ENCODE data around the gene PRSS16. TPM values are rescaled to one million over a fixed set of nuclear protein-coding genes. Genes with fewer than 3 reads are reported as not detected.
"Not testable (repeated sequence)": the region's sequence is repeated elsewhere in the genome, so short reads cannot be mapped to it uniquely, and the experiment has no call there.

Gene PRSS16, protein sequence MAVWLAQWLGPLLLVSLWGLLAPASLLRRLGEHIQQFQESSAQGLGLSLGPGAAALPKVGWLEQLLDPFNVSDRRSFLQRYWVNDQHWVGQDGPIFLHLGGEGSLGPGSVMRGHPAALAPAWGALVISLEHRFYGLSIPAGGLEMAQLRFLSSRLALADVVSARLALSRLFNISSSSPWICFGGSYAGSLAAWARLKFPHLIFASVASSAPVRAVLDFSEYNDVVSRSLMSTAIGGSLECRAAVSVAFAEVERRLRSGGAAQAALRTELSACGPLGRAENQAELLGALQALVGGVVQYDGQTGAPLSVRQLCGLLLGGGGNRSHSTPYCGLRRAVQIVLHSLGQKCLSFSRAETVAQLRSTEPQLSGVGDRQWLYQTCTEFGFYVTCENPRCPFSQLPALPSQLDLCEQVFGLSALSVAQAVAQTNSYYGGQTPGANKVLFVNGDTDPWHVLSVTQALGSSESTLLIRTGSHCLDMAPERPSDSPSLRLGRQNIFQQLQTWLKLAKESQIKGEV
- 0.67 TPM for total RNA-seq

DNA sequence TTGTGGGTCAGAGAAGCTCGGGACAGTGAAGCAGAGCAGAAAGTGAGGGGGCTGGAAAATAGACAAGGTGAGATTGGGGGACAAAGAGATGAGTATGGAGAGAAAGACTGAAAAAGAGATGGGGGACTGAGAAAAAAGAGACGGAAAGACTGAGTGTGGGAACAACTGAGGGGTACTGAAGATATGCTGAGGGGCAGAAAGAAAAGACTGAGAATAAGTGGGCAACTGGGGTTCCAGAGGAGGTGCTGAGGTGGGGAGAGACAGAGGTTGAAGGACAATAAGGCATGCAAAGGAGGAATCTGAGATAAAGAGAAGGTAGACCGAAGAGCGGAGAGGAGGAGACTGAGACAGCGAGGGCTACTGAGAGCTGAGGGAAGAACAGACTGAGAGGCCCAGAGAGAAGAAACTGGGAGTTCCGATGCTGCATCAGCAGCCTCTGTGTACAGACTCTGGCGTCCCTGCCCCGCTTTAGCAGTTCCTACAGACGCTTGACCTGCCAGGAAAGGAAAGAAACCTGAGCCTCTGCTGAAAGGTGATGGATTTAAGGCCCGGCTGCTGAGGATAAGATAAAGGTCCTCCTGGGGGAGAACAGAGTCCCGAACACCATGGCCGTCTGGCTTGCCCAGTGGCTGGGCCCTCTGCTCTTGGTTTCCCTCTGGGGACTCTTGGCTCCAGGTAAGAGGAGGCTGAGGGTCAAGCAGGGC lies at the start of gene PRSS16:
Gene PRSS16, plus strand, starts transcription at position 569 of the 704 bp plus-strand sequence. Its CDS starts 37 bp downstream, at position 606.
- no peak for DNase-seq (ENCODE audit: low spot score)
- ATAC-seq = no peak
- intact Hi-C loops (cut with DNase I) = no loop called here

DNA sequence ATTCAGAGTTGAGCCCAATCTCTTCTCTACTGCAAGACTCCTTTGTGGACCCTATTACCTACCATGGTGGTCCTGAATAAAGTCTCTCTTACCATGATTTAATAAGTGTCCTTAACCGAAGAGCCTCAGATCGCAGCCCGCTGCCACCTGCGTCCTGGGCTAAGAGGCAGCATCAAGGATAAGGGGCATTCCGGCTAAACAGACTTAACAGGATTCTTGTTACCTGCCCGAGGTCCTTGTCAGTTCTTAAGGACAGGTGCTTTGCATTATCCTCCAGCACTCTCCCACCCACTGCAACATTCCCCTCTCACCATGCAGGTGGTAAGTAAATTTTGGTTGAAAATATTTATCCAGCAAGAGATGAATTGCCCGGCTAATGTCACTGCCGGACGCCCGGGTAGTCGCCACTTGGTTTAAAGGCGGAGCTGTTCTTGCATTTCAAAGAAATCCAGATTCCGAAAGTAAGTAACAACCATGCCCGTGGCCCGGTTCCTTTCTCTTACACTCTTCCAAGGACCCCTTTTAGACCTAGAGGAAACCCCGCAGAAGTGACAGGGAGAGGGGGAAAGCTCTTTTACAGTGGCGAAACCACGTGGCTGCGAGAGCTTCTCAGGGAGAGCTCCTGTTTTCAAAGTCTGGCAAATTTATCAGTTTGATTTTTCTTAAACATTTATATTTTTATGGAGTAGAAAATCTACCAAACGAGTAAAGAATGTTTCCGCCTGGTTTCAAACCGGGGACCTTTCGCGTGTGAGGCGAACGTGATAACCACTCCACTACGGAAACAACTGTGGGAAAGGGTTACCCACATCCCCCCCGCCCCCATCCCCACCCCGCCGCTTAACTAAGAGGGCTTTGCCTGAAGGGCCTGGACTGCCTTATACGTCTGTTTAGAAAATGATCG lies 41.9 kb upstream of the PRSS16 start:
- intact Hi-C loops (cut with DNase I) = no loop called here

DNA sequence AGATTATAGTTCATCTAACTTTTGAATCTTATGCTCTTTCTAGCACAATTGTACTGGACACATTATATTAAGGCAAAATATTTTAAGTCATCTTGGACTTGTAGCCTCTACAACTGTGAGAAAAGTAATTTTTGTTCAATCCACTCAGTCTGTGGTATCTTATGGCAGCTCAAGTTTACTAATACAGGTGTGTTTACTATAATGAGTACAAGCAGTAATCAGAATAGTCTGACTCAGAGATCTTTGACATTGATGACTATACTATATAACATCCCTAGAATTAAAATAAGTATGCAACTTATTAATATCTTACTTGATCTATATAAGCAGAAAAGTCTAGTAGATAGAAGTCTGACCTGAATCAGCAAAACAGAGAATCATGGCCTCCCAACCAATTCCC lies 40.7 kb upstream of the PRSS16 start:
- intact Hi-C loops (cut with DNase I) = no loop called here
- DNase-seq (ENCODE audit: low spot score) (no peak), ATAC-seq (no peak)

More for the DNA sequence above, 41.9 kb upstream of the PRSS16 start:
- DNase-seq (ENCODE audit: low spot score) = no peak
- ATAC-seq = no peak

DNA sequence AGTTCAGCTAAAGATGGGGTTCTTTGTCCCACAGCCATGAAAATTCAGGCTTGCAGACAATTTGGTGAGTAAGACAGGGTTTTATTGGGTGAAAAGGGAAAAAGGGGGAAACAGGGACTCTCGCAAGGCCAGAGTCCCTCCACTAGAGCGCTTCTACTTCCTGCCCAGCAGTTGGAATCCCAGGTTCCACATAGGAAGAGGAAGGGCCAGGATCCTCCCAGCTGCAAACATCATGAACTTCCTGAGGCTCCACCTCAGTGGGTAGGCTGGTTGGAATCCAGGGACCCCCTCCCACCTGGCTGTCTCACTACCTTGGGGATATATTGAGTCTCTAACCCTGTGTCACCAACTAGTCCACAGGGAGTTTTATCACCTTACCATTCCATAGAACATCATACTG lies 39.5 kb upstream of the PRSS16 start:
- ATAC-seq (no peak), DNase-seq (ENCODE audit: low spot score) (no peak)
- intact Hi-C loops (cut with DNase I) = no loop called here

DNA sequence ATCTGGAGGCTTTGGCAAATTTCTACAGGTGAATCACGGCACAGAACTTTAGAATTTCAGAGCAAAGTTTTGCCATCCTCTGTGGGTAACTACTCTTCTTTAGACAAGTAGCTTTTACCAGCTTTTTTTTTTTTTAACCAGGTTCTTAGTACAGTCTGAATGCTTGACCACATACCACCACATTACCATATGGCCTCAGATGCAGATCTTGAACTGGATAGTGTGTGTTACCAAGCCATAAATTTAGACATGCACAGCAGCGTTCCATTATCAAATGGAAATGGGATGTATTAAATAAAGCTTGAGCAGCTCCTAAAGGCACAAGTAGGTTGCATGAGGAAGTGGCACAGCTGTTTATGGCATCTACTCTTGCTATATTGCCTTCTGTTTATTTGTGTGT lies 38.3 kb upstream of the PRSS16 start:
- intact Hi-C loops (cut with DNase I) = no loop called here
- no peak for ATAC-seq

DNA sequence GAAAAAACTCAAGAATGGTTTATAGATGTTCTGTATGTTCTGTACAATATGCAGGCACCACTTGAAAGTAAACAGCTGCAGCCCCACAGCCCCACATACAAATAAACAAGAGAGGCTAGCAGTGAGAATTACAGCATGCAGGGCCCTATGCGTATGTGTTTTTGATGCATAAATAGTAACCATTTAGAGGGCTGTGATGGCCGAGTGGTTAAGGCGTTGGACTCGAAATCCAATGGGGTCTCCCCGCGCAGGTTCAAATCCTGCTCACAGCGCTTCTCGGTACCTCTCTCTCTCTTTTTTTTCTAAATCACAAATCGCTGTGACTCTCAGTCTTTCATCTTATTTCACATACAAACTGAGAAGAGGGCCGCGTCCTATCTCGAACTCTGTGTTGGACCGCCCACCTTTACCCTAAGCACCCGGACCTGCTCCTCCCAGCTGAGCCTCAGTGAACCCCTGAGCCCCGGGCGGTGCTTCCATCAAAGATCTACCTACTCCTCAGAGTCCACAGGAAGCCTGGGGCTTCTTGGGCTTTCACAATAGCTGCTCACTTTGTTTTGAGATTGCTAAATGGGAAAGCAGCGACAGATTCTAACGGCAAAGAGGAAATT lies 37.7 kb upstream of the PRSS16 start:
- DNase-seq (ENCODE audit: low spot score) (no peak), ATAC-seq (no peak)
- intact Hi-C loops (cut with DNase I) = no loop called here

More for the DNA sequence above, 38.3 kb upstream of the PRSS16 start:
- no peak for DNase-seq (ENCODE audit: low spot score)

DNA sequence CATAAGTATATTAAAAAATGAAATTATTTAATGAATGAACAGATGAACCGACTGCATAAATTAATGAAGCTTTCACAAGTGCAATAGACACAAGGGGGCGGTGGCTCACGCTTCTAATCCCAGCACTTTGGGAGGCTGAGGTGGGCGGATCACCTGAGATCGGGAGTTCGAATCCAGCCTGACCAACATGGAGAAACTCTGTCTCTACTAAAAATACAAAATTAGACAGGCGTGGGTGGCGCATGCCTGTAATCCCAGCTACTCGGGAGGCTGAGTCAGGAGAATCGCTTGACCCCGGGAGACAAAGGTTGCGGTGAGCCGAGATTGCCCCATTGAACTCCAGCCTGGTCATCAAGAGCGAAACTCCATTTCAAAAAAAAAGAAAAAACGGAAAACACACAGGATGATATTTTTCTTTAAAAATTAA lies 34.4 kb upstream of the PRSS16 start:
- intact Hi-C loops (cut with DNase I); DNase-seq (ENCODE audit: low spot score); ATAC-seq: not testable (repeated sequence)

DNA sequence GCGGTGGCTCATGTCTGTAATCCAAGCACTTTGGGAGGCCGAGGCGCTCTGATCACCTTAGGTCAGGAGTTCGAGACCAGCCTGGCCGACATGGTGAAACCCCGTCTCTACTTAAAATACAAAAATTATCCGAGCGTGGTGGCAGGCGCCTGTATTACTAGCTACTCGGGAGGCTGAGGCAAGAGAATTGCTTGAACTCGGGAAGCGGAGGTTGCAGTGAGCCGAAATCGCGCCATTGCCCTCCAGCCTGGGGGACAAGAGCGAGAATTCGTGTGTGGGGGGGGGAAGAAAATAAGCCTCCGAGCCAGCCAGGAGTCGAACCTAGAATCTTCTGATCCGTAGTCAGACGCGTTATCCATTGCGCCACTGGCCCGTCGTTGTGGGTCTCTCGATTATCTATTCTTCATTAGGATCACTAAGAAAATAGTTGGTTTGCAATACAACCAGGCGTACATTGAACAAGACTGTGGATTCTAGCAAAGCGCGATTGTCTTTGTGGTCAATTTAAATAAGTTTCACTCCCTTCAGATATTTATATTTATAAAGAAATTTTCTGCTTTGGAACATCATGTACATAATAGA lies 33.9 kb upstream of the PRSS16 start:
- intact Hi-C loops (cut with DNase I) = no loop called here
- ATAC-seq (no peak), DNase-seq (ENCODE audit: low spot score) (no peak)

DNA sequence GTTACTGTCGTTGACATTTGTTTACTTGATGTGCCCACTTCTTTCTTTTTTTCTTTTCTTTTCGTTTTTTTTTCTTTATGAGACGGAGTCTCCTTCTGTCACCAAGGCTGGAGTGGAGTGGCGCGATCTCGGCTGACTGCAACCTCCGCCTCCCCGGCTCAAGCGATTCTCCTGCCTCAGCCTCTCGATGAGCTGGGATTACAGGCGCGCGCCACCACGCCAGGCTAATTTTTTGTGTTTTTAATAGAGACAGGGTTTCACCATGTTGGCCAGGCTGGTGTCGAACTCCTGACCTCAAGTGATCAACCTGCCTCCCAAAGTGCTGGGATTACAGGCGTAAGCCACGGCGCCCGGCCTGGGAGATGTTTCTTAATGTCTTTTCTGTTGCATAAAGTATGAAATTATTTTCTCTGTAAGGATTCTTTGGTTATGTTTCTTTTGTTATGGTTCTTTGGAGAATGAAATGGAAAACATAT lies 33.3 kb upstream of the PRSS16 start:
- DNase-seq (ENCODE audit: low spot score) = no peak
- ATAC-seq = no peak
- intact Hi-C loops (cut with DNase I) = no loop called here

DNA sequence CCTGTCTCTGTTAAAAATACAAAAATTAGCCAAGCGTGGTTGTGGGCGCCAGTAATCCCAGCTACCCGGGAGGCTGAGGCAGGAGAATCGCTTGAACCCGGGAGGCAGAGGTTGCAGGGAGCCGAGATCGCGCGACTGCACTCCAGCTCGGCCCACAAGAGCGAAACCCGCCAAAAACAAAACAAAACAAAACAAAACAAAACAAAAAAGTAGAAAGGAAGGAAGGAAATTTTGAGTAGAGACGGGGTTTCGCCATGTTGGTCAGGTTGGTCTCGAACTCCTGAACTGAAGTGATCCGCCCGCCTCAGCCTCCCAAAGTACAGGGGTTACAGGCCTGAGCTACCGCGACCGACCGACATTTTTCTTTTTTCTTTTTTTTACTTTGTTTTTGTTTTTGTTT lies 30.6 kb upstream of the PRSS16 start:
- intact Hi-C loops (cut with DNase I) = no loop called here
- ATAC-seq (no peak), DNase-seq (ENCODE audit: low spot score) (no peak)

DNA sequence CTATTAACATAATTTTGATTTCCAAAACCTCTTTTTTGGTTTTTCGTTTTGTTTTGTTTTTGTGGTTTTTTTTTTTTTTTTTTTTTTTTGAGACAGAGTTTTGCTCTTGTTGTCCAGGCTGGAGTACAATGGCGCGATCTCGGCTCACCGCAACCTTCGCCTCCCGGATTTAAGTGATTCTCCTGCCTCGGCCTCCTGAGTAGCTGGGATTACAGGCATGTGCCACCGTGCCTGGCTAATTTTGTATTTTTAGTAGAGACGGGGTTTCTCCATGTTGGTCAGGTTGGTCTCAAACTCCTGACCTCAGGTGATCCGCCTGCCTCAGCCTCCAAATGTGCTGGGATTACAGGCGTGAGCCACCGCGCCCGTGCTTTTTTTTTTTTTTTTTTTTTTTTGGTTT lies 24.5 kb upstream of the PRSS16 start:
- intact Hi-C loops (cut with DNase I); DNase-seq (ENCODE audit: low spot score); ATAC-seq: not testable (repeated sequence)

DNA sequence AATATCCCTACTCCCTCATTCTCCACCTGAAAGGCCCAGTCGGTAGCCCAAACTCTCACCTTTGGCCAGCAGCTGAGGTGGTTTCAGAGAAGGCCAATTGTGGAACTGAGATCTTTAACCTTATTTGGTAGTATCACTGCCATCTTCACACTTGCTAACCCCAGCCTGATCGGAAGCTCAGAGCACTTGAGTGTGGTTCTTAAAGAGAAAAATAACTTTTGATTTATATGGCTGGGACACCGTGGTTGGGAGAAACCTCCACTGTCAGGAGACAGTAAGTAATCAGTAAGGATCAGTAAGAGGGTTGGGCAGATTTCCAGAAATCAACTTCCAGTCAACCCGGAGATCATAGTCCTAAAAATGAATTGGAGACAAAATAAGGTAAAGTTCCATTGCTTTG lies 22.8 kb upstream of the PRSS16 start:
- intact Hi-C loops (cut with DNase I) = no loop called here
- ATAC-seq (no peak), DNase-seq (ENCODE audit: low spot score) (no peak)

DNA sequence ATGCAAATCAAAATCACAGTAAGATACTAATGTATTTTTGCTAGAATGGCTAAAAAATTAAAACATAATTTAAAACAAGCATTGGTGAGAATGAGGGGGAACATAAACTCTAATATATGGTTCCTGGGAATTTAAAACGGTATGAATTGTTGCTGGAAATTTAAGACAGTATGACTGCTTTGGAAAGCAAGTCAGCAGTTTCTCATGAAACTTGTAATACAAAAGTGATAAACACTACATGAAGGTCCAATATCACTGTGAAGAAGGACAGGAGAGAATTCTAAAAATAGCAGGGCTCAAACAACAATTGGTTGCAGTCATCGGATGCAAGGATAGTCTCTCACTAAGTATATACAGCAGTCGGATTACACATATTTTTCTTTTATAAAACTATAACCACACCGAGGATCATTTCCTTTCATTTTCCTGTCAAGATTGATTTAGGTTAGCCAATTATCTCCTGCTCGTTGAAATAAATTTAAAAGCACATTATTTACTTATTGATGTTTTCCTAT lies 18.5 kb upstream of the PRSS16 start:
- DNase-seq (ENCODE audit: low spot score) = no peak
- intact Hi-C loops (cut with DNase I) = no loop called here
- ATAC-seq = no peak

DNA sequence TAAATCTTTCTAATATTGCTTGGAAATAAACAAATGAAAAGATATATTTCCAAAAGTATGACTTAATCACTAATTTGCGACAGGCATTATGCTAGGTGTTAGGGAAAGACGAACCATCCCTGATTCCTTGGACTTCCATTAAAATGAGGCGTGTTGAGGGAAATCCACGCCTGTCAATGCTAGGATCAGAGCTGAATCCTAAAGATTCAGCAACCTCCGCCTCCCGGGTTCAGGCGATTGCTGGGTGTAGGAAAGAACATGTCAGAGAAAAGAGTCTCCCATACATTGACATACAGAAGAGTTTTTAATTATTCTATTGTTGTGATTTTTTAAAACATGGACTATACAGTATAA lies 16.8 kb upstream of the PRSS16 start:
- no peak for ATAC-seq

DNA sequence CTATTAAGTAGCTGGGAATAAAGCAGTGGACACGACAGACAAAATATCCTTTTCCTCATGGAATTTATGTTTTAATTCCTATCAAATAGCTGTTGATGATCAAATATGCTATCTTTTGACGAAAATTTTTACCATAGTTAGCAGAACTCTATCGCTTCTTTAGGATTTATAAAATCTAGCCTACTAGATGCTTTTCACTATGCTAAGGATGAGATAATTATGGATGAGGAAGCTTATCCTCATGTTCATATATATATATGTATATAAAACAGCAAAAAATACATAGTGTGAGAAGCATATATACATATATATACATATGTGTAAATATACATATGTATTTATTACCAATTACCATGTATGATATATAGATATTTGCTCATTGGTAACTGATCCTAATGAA lies 12.9 kb upstream of the PRSS16 start:
- intact Hi-C loops (cut with DNase I) = no loop called here
- no peak for ATAC-seq
- no peak for DNase-seq (ENCODE audit: low spot score)

More for the DNA sequence above, 16.8 kb upstream of the PRSS16 start:
- intact Hi-C loops (cut with DNase I) = no loop called here
- DNase-seq (ENCODE audit: low spot score) = no peak

DNA sequence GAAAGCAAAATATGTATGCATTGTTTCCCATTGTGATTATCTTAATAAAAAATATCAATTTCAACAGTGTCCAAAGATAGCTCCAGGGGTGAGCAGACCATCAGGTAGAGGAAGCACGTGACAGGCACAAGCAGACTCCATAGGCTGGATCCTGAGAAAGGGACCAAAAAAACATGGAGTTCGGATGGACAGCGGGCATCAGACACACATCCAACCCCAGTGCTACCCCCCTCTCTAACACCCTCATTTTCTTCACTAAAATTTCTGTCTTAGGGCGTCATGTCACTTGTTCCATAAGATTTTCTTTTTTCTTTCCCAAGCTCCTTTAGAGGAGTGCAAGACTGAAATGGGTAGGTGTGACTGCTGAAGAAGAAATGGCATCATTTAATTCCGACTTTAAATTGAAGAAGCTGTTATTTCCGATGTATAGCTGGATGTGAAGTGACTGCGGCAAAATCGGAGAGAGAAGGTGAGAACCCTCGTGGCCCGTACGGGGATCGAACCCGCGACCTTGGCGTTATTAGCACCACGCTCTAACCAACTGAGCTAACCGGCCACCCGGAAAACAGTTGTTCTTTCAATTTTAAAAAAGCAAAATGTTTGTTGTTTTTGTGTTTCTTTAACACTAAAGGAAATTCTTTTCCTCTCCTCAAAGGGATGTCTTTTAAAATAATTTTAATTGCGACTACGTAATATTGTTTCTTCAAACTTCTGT lies 10.3 kb upstream of the PRSS16 start:
- no peak for DNase-seq (ENCODE audit: low spot score)
- no peak for ATAC-seq
- intact Hi-C loops (cut with DNase I) = no loop called here
